ENCODE data around the gene MICAL2.
A peak's percentile ranks its signal among the peaks of the same experiment; 100 is the strongest.

Gene MICAL2

DNA sequence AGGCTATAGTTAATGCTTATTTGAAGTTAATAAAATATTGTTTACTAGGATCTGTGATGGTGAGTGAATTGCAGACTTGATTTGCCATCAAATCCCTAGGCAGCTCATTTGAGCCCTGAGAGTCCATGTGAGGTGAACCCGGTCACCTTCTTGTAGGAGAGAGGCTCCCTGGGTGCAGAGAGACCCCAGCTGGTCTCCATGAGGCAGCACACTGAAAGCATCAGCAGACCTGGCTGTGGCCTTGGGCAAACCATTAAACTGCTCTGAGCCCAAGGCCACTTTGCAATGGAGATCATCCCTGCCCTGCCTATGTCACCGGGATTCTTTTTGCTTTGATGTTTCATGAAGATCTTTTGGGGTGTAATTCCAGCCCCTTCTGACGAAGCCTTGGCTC, 125.2 kb downstream of the MICAL2 start:
- no peak for DNase-seq

DNA sequence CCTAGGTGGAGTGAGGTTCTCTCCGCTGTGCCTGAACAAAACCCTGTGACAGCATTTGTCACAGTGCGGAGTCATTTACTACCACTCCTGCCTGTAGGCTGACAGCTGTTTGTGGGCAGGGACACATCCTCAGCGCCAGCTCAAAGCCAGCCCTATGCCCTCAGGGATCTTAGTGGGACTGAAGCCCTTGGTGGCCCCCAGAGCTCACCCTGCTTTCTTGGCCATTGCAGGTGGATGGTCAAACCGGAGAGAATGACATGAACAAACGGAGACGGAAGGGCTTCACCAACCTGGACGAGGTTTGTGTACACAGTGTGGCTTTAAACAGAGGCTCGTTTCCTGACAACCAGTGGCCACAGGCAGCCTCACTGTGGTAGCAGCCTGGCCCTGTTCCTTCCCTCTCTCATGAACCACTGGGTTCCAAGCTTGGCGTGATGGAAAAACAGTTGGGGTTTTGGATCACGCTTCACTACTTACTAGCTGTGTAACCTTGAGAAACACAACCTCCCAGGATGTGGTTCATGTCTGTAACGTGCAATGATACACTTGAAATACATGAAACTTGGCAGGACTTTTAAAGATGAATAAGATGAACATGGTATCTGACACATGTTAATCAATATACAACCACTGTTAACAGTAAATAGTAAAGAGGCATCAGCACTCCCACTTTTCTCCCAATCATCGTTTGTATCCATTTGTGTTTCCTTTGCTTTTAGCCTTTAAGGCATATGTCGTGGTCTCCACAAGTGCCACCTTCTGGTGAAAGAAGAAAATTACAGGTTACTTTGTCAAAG, 125.8 kb downstream of the MICAL2 start:
- DNase-seq, result peak; percentile 9 to 58

DNA sequence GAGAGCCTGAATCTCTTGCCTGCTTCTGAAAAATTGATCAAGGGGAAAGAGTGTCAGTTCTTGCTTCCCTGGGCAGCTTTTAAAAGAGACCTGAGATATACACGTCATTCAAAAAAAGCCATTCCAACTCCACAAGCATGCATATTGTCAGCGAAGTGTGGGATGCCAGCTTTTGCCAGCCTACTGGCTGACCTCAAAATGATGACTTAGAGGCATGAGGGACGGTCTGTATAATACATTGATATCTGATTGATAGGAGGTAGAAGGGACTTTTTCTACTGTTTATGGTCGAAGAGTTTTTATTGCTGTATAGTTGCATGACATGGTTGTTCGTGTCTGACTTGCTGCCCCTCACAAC, 126.3 kb downstream of the MICAL2 start:
- DNase-seq, result no peak

DNA sequence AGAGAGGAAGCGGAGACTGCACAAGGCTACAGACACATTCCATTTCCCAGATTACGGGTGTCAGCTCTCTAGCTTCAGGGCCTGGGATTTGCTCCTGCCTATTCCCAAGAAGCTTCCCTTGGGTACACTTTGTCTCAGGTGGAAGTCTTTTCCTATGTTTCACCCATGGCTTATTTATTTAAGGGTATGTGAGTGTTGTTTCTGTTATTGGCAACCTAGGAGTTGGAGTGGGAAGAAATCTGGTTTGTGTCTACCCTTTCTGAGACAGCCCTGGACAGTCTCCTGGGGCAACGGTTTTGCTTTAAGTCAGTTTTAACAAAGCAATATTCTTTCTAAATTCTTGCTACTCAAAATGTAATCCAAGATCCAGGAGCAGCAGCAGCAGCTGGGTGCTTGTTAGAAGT, 127.0 kb downstream of the MICAL2 start:
- DNase-seq, result no peak

DNA sequence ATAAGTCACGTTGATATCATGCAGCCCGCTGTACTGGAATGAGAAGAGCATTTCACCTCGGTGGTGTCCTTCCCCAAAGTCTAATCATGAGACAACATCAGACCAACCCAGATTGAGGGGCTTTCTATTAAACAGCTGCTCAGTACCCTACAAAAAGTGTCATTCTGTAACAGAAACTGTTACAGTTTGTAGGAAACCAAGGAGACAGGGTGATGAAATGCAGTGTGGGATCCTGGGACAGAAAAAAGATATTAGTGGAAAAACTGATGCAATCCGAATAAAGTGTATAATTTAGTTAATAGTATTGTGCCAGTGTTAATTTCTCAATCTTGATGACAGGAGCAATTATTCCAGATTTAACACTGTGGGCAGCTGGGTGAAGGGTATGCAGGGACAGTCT, 128.0 kb downstream of the MICAL2 start:
- no peak for DNase-seq

DNA sequence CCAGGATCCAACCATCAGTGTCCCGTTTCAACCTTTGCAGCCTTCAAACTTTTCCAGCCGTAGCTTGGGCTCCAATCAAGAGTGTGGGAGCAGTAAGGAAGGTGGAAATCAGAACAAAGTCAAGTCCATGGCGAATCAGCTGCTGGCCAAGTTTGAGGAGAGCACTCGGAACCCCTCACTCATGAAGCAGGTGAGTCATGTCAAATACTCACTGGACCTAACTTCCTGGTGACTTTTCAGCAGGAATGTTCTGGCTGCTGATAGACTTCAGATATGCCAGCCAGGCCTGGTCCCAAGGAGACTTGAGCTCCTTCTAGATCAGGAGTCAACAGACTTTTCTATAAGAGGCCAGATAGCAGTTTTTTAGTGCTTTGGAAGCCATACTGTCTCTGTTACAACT, 129.0 kb downstream of the MICAL2 start:
- no peak for DNase-seq

DNA sequence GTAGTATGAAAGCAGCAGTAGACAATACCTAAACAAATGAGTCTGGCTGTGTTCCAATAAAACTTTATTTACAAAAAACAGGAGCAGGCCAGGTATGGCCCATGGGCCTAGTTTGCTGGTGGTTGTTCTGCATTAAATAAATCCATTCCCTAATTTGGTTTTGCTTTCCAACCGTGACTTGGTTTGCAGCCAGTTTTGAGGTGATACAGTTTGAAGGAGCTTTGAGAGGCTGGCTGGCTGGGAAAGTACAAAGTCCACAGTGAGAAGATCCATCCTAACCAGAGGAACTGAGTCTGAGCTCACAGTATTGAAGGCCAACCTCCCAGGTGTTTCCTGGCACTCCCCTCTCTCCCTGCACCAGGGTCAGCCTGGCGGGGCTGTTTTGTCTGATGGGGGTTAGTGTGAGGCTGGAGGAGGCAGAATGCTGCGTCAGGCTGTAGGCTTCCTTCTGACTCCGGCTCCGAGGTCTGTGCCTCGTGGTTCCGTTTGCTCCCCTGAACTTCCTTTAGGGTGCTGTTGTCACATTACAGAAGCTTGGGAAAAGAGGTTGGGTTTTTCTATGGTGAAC, 129.5 kb downstream of the MICAL2 start:
- no peak for DNase-seq

DNA sequence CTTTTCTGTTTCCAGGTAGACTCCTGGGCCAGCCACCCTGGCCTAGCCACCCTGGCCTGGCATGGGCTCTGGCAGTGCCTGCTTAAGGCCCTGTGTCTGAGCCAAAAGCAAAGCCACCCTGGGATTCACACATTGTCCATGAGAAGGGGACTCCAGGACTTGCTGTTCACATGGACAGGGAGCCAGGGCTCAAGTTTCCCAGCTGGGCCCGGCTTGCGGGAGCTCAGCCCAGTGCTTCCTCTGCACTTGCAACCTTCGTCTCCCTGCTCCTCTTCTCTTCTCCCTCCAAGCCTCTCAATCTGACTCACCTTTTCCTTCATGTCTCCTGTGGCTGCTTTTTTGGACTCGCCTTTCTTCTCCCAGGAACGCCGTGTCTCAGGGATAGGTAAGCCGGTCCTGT, 130.3 kb downstream of the MICAL2 start:
- no peak for DNase-seq

DNA sequence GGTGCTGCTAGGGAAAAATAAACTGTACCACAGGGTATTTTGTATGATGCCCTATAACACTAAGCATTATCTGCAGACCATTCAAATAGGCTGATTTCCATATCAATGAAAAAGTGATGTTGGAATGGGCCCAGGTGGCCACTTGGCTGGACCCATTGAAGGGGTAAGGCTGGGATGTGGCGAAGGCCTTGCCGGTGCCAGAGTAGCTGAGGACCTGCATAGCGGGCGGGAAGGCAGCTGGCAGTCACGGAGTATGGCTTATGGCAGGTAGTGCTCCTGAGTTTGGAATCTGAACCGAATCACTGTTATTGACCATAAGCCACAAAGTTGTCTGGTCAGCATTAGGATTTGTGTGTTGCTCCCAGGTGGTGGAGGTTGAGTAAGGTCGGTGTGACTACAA, 131.0 kb downstream of the MICAL2 start:
- DNase-seq, result no peak

DNA sequence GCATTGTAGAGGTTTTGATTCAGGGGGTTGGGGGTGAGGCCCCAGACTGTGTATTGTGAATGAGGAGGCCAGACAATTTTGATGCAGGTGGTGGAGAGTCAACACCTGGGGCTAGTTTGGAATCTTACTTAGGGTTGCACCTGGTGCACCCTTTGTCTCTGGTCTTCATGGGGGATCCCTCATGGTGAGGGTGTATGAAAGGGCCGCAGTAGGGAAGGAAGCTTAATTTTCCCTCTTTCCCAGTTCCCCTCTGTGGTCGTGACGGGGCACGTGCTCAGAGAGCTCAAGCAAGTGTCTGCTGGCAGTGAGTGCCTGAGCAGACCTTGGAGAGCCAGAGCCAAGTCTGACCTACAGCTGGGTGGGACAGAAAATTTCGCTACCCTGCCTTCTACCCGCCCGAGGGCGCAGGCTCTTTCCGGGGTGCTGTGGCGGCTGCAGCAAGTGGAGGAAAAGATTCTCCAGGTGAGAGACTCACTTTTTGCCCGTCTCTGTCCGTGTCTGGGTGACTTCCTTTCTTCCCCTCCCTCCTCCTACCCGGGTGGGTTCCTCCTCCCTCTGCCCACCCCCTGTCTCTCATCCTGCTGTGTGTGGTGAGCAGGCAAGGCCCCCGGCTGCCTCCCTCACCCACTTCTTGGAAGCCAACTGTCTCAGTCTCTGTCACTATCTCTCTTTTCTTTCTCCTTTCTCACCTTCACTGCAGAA, 131.7 kb downstream of the MICAL2 start:
- DNase-seq, result no peak

DNA sequence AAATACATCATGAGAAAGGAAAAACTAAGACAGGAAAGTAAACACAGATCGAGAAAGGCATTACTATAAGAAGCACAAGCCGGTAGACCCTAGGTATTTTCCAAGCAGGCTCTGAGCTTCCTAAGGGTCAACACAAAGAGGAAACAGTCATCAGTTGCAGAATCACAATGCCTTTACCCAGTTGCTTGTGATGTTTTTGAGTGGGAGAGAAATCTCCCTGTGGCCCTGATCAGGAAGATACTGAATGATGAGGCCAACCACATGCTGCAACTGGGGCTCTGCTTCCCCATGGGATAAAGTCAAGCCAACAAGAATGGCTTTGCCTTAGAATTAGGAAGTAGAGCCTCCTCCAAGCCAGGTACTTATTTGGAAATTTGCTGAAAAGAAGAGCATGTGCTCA, 132.6 kb downstream of the MICAL2 start:
- DNase-seq, result no peak

DNA sequence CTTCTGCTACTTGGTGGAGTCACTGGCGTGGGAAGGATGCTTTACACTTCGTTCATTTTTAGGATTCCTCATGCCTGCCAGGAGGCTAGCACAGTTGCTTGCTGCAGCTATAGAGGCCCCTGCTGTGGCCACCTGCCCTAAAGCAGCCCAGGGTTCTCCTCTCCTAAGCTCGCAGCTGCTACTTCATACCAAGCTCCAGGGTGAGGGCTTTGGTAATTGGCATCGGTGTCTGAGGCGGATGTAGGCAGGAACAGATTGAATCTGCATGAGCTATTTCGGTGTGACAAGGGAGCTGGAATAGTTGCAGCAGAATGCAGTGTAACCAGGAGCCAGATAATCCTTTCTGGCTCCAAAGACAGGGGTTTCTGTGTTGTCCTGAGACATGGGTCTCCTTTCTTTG, 133.1 kb downstream of the MICAL2 start:
- peak in 1 of 2 experiments; percentile 31 for DNase-seq

DNA sequence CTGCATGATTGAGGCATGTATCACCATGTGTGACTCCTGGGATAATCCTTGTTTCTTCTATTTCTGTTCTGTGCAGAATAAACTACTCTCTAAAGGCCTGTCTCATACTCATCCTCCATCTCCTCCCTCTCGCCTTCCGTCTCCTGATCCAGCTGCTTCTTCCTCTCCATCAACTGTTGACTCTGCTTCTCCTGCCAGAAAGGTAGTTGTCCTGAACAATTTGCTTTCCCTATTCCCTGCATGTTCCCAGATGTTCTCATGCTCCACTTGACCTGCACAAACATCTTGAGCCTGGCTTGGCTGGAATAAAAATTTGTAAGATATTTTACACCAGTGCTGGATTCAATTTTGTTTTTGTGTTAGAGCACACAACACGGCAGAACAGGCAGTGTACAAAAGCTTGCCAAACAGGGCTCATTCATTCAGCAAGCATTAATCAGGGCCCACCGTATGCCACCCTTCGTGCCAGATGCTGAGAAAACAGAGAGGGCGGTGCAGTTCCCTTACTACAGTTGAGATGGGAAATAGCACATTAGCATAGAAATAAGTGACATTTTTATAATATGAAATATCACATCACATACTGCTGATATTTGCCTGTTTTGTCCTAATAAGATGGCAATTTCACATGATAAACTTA, 133.6 kb downstream of the MICAL2 start:
- peak; percentile 36 to 67 for DNase-seq

DNA sequence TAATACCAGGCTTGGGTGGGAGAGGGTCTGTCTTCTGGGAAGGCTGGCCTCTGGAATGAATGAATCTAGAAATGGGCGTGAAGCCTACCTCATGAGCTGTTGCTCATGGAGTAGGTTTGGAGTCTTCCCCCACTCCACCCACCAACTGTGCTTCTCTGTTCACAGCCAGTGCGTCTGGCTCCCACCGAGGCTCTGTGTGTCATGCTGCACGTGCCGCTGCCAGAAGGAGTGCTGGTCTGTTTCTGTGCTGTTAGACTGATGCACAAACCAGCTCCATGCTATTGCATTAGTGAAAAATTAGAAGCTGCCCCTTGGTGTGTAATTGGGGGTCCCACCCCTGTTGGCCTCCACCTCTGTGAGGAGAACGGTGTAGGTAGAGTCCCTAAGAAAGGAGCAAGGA, 134.7 kb downstream of the MICAL2 start:
- DNase-seq, result no peak

DNA sequence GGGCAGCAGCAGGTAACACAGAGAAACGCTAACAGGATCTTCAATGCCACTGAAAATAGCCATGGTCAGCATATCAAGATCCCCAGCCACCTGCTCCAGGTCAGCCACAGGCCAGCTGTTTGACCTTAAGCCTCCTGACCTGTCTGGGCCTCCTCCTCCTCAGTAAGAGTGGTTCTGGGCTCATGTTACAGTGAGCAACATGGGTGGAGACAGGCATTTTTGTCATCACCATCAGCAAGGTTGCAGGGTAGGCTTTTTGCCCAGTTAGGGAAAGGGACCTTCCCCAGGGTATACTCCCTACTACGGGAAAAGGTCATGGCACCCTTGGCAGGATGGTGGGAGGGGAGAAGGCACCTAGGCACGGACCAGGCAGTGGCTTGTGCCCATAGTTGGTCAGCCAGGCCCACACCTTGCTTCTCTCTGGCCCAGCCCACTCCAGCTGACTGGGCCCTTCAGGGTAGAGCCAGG, 135.2 kb downstream of the MICAL2 start:
- DNase-seq, result no peak

DNA sequence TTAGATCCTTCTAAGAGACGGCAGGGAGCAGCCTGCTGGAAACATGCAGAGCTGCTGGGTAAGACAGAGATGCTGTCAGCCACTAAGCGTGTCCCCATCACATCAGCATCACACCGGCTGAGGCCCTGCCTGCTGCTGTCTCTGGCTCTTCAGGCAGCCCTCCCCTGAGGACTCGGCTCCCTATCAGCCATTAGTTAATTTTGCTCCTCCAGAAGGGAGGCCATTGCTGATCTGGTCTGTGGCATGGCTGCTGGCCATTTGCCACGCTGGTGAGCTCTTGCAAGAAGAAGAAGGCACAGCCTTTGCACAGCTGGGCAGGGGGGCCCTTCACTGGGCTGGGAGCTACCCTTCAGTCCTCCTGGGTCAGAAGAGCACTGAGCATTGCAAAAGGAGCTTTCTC, 135.8 kb downstream of the MICAL2 start:
- no peak for DNase-seq

DNA sequence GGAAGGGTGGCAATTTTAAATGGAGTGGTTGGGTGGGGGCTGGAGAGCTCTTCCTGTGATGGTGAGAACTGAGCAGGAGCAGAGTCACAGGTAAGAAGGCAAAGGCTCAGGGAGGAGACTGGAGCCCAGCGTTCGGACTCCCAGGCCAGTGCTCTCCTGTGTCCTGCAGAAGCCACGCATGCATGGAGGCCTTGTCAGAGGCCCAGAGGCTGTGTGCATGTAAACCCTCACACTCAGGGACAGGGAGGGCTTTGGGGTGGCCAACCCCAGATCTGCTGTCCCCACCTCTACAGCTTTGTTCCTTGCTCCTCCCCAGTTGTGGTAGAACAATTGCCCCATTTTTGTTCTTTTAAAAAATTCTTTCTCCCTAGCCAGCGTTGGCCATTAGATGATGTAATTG, 136.6 kb downstream of the MICAL2 start:
- DNase-seq, result no peak

DNA sequence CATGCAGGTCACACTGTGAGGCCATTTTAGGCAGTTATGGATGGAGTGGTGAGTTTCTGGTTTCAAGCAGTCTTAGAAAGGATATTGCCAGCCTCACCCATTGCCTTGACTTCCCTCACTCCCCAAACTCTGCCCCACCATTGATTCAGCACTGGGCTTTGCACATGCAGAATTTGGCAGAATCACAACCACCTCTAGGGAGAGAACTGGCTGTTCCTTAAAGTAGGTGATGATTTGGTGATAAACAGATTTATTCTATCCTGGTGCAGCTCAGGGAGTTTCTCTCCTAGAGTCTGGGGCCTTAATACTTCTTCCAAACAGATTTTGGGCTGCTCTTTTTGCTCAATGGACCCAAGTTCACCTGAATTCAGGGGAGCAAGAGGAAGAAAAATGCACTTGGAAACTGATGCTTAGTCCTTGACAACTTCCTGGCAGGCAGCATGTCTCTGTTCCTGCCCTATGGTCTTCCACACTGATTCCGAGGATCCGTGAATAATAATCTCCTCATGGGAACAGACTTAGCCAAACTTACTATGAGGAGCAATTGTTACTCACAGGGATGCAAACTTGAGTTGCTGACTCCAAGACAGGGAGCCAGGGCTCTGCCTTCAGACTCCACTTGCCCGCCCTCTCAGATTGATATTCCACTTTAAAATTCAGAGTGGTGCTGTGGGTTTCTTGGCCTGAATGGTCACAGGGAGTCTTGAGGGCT, 137.3 kb downstream of the MICAL2 start:
- no peak for DNase-seq

DNA sequence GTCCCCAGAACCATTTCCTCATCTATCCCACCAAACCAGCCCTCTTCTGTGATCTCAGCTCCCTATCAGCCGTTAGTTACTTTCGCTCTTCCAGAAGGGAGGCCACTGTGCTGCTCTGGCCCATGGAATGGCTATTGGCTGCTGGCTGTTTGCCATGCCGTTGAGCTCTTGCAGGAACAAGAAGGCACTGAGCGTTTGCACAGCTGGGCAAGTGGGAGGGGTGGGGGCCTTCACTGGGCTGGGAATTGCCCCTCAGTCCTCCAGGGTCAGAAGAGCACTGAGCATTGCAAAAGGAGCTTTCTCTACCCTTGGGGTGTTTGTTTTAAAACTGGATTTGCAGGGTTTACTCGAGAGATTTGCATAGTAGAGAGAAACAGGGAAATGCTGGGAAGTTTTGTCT, 137.9 kb downstream of the MICAL2 start:
- DNase-seq, result no peak

DNA sequence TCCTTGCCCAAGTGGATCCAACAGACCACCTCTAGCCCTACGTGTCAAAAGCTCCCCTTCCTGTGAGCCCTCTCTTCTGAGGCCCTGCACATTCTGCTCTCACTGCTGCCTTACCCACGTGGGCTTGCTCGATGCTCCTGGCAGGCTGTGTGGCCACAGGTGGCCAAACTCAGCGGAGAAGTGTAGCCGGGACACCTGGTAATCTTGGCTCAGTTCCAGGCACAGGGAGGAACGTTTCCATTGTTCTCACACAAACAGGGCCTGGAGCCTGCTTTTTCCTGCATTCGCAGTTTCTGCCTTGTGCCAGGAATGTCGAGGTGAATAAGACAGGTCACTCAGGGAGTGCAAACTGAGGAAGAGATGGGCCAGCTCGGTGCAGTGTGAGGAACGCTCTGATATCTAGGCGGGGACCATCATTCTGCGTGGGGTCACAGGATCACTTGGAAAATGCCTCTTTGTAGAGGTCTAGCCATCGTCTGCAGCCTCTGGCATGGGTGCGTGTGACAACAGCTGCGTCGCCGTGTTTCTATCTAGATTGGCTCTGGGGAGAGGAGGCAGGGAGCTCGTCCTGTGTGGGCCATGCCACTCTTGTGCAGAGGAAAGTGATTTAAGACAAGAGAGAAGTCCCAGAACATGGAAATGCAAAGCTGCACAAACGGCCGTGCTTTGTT, 139.3 kb downstream of the MICAL2 start:
- peak; percentile 73 to 93 for DNase-seq

DNA sequence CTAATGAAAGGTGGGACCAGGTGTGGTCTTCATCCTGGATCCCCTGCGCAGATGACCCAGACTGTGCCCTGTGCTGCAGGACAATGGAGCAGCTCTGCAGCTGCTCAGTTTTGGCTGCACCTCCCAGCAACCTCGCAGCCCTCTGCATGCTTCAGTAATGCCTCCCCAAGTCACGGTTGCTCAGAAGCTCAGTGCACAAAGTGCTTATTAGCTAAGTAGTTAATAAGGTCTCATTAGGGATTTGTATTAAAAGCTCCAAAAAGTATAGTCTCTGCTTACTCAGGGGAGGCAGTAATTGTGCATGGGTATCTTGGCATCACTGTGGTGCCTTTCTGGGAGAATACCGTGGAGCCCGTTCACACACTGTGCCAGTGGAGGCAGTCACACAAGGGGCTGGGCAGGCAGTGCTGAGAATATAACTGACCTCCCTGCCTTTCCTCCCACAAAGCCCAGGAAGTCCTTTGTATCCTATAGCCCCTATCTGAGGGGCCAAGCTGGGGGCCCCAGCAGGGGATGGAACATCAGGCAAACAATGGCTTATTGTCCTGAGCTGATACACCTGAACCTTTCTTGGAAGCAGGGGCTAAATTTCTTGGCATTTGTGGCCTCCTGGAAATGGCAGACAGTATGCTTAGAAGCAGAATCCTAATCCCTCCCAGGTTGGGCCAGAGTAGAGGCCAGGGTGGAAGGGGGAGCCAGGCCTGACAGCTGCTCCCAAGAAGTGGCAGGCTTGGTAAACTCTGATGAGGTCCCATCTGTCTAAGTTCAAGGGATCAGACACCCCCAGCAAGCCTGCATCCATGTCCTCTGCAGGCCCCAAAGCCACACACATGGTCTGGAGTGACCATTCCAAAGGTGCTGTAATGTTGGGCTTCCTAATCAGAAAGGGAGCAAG, 141.5 kb downstream of the MICAL2 start:
- DNase-seq, result no peak
